Endothelial cell of umbilical vein (primary cell): ENCODE results near the gene PI4KB. TPM values are rescaled to one million over a fixed set of nuclear protein-coding genes. Genes with fewer than 3 reads are reported as not detected.

Experiments used
- BruUV-seq: library from RNA; stranded (reverse); fragments of 400-500 nt; replicated peaks from 2 replicates; lab custom pipeline; 2021; lab: Mats Ljungman, UMichigan
- CTCF ChIA-PET: fragments of 300-600, 350-600 bp; sonication (Branson Sonifier 250); formaldehyde crosslinking; loops from one replicate; lab custom pipeline; 2021; ENCODE audit warnings: antibody characterized with exemption, inconsistent platforms; lab: Charles Lee
- POLR2A ChIA-PET: fragments of 300-600, 350-600 bp; sonication (Branson Sonifier 250); formaldehyde crosslinking; loops from one replicate; lab custom pipeline; 2021; ENCODE audit warnings: antibody characterized with exemption, inconsistent platforms; lab: Charles Lee
- DNase-seq: peaks from one replicate; pipeline ENCODE4 v3.0.0-alpha.2; 2011; ENCODE audit warnings: low read depth, low spot score
- FAIRE-seq: peaks from 2 replicates; lab custom pipeline; 2011; peaks lifted over from hg19 to GRCh38; lab: Jason Lieb, UNC
- H2AFZ ChIP-seq: 2 replicates; pipeline ENCODE4 v1.6.0; 2012; ENCODE audit warnings: low read depth, low read length, control low read depth, inconsistent platforms
- H3K27ac ChIP-seq: 2 replicates; pipeline ENCODE4 v1.5.1; 2011; ENCODE audit warnings: low read depth, mild to moderate bottlenecking, control low read depth, low read length, moderate library complexity; ENCODE audit not compliant: insufficient read depth
- H3K27me3 ChIP-seq, 2 experiments: 2 replicates each; pipeline versions ENCODE4 v1.6.0 to v1.6.1; 2011; ENCODE audit warnings: low read length in 2 of 2, mixed read lengths in 1 of 2; ENCODE audit not compliant: control insufficient read depth in 2 of 2, insufficient read depth in 2 of 2
- H3K36me3 ChIP-seq, 2 experiments: 2 replicates in 1 of 2; 3 replicates in 1 of 2; pipeline ENCODE4 v1.5.1; 2011; ENCODE audit warnings: low read length in 2 of 2, mild to moderate bottlenecking in 1 of 2, moderate library complexity in 1 of 2; ENCODE audit not compliant: control insufficient read depth in 2 of 2, insufficient read depth in 2 of 2; ENCODE audit errors: extremely low read depth in 1 of 2
- H3K4me1 ChIP-seq: 3 replicates; pipeline ENCODE4 v1.5.1; 2011; ENCODE audit warnings: mild to moderate bottlenecking, low read length; ENCODE audit not compliant: control insufficient read depth, insufficient read depth; ENCODE audit errors: extremely low read depth
- H3K4me2 ChIP-seq: 2 replicates; pipeline ENCODE4 v1.6.1; 2011; ENCODE audit warnings: low read length, control low read depth, mixed read lengths; ENCODE audit not compliant: insufficient read depth
- H3K4me3 ChIP-seq, 3 experiments: fragments of 200-600 bp in 1 of 3; sonication (generic), shearing (Covaris generic) in 1 of 3; replicated peaks in 1 of 3; 2 replicates each; pipeline ENCODE4 v1.5.1; 2011 to 2016; ENCODE audit warnings: control low read depth in 3 of 3, low read length in 3 of 3, mild to moderate bottlenecking in 2 of 3, inconsistent platforms in 1 of 3, low read depth in 1 of 3, moderate library complexity in 1 of 3; ENCODE audit not compliant: insufficient read depth in 1 of 3
- H3K79me2 ChIP-seq: 2 replicates; pipeline ENCODE4 v1.6.0; 2012; ENCODE audit warnings: low read length, inconsistent platforms; ENCODE audit not compliant: control insufficient read depth, insufficient read depth
- H3K9ac ChIP-seq: replicated peaks from 2 replicates; pipeline ENCODE3; 2011; ENCODE audit warnings: low read length, control low read depth; ENCODE audit not compliant: insufficient read depth; ENCODE audit errors: extremely low read depth
- H3K9me1 ChIP-seq: replicated peaks from 3 replicates; pipeline ENCODE4 v1.6.0; 2011; ENCODE audit warnings: mild to moderate bottlenecking, low read length; ENCODE audit not compliant: control insufficient read depth, insufficient read depth; ENCODE audit errors: extremely low read depth
- H3K9me3 ChIP-seq: replicated peaks from 2 replicates; pipeline ENCODE4 v1.5.1; 2012; ENCODE audit warnings: low read length, inconsistent platforms; ENCODE audit not compliant: control insufficient read depth, insufficient read depth
- H4K20me1 ChIP-seq: replicated peaks from 2 replicates; pipeline ENCODE3; 2011; ENCODE audit warnings: mild to moderate bottlenecking, low read length; ENCODE audit not compliant: control insufficient read depth, insufficient read depth; ENCODE audit errors: extremely low read depth
- EZH2 ChIP-seq: IDR thresholded peaks from 2 replicates; pipeline ENCODE4 v1.6.1; 2012; ENCODE audit warnings: borderline replicate concordance, low read depth, mild to moderate bottlenecking, moderate library complexity, low read length, inconsistent platforms; ENCODE audit not compliant: severe bottlenecking
- FOS ChIP-seq: IDR thresholded peaks from 2 replicates; pipeline ENCODE4 v1.6.1; 2011; ENCODE audit warnings: mild to moderate bottlenecking, low read length, moderate library complexity, borderline replicate concordance; ENCODE audit not compliant: insufficient read depth
- GATA2 ChIP-seq: IDR thresholded peaks from 2 replicates; pipeline ENCODE4 v1.7.0; 2011; ENCODE audit warnings: low read depth, mild to moderate bottlenecking, moderate library complexity, mixed read lengths, low read length; ENCODE audit not compliant: insufficient read length, insufficient read depth
- JUN ChIP-seq: IDR thresholded peaks from 2 replicates; pipeline ENCODE4 v1.6.1; 2011; ENCODE audit warnings: borderline replicate concordance, low read depth; ENCODE audit not compliant: insufficient read length, insufficient read depth
- MYC ChIP-seq: IDR thresholded peaks from one replicate; pipeline ENCODE4 v1.6.1; 2011; ENCODE audit warnings: mild to moderate bottlenecking, low read depth, low read length
- POLR2A ChIP-seq: IDR thresholded peaks from 2 replicates; pipeline ENCODE4 v1.6.1; 2012; ENCODE audit warnings: low read depth, mild to moderate bottlenecking, control low read depth, low read length
- POLR2AphosphoS5 ChIP-seq: IDR thresholded peaks from 2 replicates; pipeline ENCODE4 v1.6.1; 2012; ENCODE audit warnings: low read depth, mild to moderate bottlenecking, control low read depth, low read length, moderate library complexity; ENCODE audit not compliant: insufficient read depth
- dilution Hi-C: fragments of 300-500 bp; cut with MboI; formaldehyde crosslinking; loops from one replicate; pipeline ENCODE4 v1.15.0; 2019; ENCODE audit warnings: low sequenced_read_pairs; ENCODE audit not compliant: extremely low pct_ligation_motif_present
- intact Hi-C: fragments of 100-400 bp; cut with micrococcal nuclease; formaldehyde crosslinking; loops from one replicate; pipeline ENCODE4 v1.10.0; 2022
- polyA plus RNA-seq, 4 experiments: library from polyadenylated mRNA; depleted of rRNA in 3 of 4; stranded (reverse) in 3 of 4; unstranded in 1 of 4; fragments of >200 nt; gene quantifications; 2 replicates each; pipeline versions ENCODE4 v1.2.1 to v1.2.3, GENCODE V29; 2011 to 2012; ENCODE audit warnings: missing spikeins in 1 of 4
- small RNA-seq: library from RNA; depleted of rRNA; stranded (forward); fragments of <200 nt; gene quantifications from one replicate; pipeline ENCODE3, GENCODE V24; 2012; ENCODE audit warnings: low replicate concordance, low read depth; ENCODE audit not compliant: insufficient read depth, insufficient read length
- total RNA-seq: library from RNA; stranded (reverse); gene quantifications from 2 replicates; pipeline ENCODE4 v1.2.3, GENCODE V29; 2021
- TF ChIP-seq, protein P1 (sequence below): IDR thresholded peaks from 2 replicates; pipeline ENCODE4 v1.6.1; 2011; ENCODE audit not compliant: insufficient read depth, insufficient read length
- TF ChIP-seq, protein P2 (sequence below), 2 donors: IDR thresholded peaks; 1 replicate in 1 of 2; 2 replicates in 1 of 2; pipeline ENCODE4 v1.5.1; 2011; ENCODE audit warnings: low read length in 2 of 2, mild to moderate bottlenecking in 2 of 2, moderate library complexity in 2 of 2, control low read depth in 1 of 2, inconsistent platforms in 1 of 2, low read depth in 1 of 2; ENCODE audit not compliant: insufficient read depth in 1 of 2; ENCODE audit errors: extremely low read depth in 1 of 2

The PI4KB gene
- total and polyA plus RNA-seq, 2 donors (not counting 3 experiments of a cell fraction or from before 2014, with no cell fraction given) = 60.9 to 67.8 TPM

DNA sequence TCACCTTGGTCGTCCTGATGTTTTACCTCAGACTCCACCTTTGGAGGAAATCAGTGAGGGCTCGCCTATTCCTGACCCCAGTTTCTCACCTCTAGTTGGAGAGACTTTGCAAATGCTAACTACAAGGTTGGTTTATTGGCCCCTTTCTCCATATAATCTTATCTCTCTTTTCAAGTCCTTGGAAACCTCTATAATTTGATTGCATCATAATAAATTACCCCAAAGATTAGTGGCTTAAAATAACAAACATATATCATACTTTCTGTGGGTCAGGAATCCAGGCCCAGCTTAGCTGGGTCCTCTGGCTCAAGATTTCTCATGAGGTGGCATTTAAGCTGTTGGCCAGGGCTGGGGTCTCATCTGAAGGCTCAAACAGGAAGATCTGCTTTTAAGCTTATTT lies 84.8 kb downstream of the PI4KB start:
- Histone ChIP-seq H4K20me1 (no peaks in the 10 kb centered on the region), H3K4me3 (no peak overlapping the region), H3K27me3 (no peaks in the 10 kb centered on the region), H3K9ac (no peak overlapping the region), H3K9me3 (no peaks in the 10 kb centered on the region), H3K36me3 (peaks cover 31 to 55% of the 10 kb centered on the region in 2 experiments), H3K4me2 (no peak overlapping the region), H3K27ac (no peak overlapping the region), H2AFZ (no peak overlapping the region), H3K79me2 (no peaks in the 10 kb centered on the region), H3K9me1 (no peaks in the 10 kb centered on the region), H3K4me1 (no peaks in the 10 kb centered on the region)
- ChIA-PET POLR2A (no interaction called here), CTCF (interaction anchor here (1.8 to 2.6 kb wide), 2 partner anchors 10 to 143 kb away, joined by 5 to 10 read pairs; no protein-coding TSS in a partner anchor)
- DNase-seq = no peak
- no peak for FAIRE-seq
- BruUV-seq = no TSS peak
- dilution Hi-C loops = no loop called here
- TF ChIP-seq MYC = no peak
- no peak for TF ChIP-seq EZH2
- TF ChIP-seq, protein P1, sequence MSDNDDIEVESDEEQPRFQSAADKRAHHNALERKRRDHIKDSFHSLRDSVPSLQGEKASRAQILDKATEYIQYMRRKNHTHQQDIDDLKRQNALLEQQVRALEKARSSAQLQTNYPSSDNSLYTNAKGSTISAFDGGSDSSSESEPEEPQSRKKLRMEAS = no peak
- TF ChIP-seq POLR2AphosphoS5 = no peak
- TF ChIP-seq, protein P2, sequence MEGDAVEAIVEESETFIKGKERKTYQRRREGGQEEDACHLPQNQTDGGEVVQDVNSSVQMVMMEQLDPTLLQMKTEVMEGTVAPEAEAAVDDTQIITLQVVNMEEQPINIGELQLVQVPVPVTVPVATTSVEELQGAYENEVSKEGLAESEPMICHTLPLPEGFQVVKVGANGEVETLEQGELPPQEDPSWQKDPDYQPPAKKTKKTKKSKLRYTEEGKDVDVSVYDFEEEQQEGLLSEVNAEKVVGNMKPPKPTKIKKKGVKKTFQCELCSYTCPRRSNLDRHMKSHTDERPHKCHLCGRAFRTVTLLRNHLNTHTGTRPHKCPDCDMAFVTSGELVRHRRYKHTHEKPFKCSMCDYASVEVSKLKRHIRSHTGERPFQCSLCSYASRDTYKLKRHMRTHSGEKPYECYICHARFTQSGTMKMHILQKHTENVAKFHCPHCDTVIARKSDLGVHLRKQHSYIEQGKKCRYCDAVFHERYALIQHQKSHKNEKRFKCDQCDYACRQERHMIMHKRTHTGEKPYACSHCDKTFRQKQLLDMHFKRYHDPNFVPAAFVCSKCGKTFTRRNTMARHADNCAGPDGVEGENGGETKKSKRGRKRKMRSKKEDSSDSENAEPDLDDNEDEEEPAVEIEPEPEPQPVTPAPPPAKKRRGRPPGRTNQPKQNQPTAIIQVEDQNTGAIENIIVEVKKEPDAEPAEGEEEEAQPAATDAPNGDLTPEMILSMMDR (IDR thresholded peaks at IDR 0.05; ENCODE audit: extremely low read depth in 1 of 2, insufficient read depth in 1 of 2, low read depth in 1 of 2, low read length in 2 of 2) = no peak
- no peak for TF ChIP-seq POLR2A
- TF ChIP-seq JUN = no peak
- TF ChIP-seq GATA2 = no peak
- no peak for TF ChIP-seq FOS
- intact Hi-C loops = no loop called here

Small RNA genes lying within 50 kb of the gene (small RNA-seq; reads per million reads assigned to genes)
- gene RN7SL444P = not detected

Other genes starting within 250 kb of the PI4KB start
- gene SEMA6C, start 180.8 kb downstream of the PI4KB start, total RNA-seq = 46.2 and 53.0 TPM in 2 replicates
- gene SEMA6C, start 180.8 kb downstream of the PI4KB start, polyA plus RNA-seq = 66.0 and 71.9 TPM in 2 replicates
- not detected in 2 replicates for gene TNFAIP8L2, start 170.8 kb downstream of the PI4KB start, total RNA-seq
- 0.06 TPM in 1 of 2 replicates, not detected in the other for gene TNFAIP8L2, start 170.8 kb downstream of the PI4KB start, polyA plus RNA-seq
- 6.4 and 8.2 TPM in 2 replicates for gene LYSMD1, start 161.5 kb downstream of the PI4KB start, total RNA-seq
- 1.7 and 2.1 TPM in 2 replicates for gene LYSMD1, start 161.5 kb downstream of the PI4KB start, polyA plus RNA-seq
- 43.1 and 49.0 TPM in 2 replicates for gene SCNM1, start 161.3 kb downstream of the PI4KB start, total RNA-seq
- 14.1 and 17.3 TPM in 2 replicates for gene SCNM1, start 161.3 kb downstream of the PI4KB start, polyA plus RNA-seq
- gene TMOD4, start 151.4 kb downstream of the PI4KB start, total RNA-seq = 1.4 TPM in 2 replicates
- gene TMOD4, start 151.4 kb downstream of the PI4KB start, polyA plus RNA-seq = 0.22 TPM in 1 of 2 replicates, not detected in the other
- 83.1 and 85.2 TPM in 2 replicates for gene VPS72, start 137.2 kb downstream of the PI4KB start, total RNA-seq
- gene VPS72, start 137.2 kb downstream of the PI4KB start, polyA plus RNA-seq = 73.1 and 76.2 TPM in 2 replicates
- 72.1 and 77.0 TPM in 2 replicates for gene PIP5K1A, start 128.9 kb downstream of the PI4KB start, total RNA-seq
- gene PIP5K1A, start 128.9 kb downstream of the PI4KB start, polyA plus RNA-seq = 79.3 and 89.2 TPM in 2 replicates
- gene PSMD4, start 72.7 kb downstream of the PI4KB start, total RNA-seq = 181 and 184 TPM in 2 replicates
- 251 and 266 TPM in 2 replicates for gene PSMD4, start 72.7 kb downstream of the PI4KB start, polyA plus RNA-seq
- gene ZNF687, start 45.1 kb downstream of the PI4KB start, total RNA-seq = 15.5 and 17.9 TPM in 2 replicates
- gene ZNF687, start 45.1 kb downstream of the PI4KB start, polyA plus RNA-seq = 20.1 and 30.9 TPM in 2 replicates
- gene RFX5, start 19.8 kb upstream of the PI4KB start, total RNA-seq = 46.3 and 52.8 TPM in 2 replicates
- 18.9 and 23.5 TPM in 2 replicates for gene RFX5, start 19.8 kb upstream of the PI4KB start, polyA plus RNA-seq
- 12.4 and 18.0 TPM in 2 replicates for gene SELENBP1, start 45.3 kb upstream of the PI4KB start, total RNA-seq
- gene SELENBP1, start 45.3 kb upstream of the PI4KB start, polyA plus RNA-seq = 37.3 and 40.6 TPM in 2 replicates
- gene PSMB4, start 72.2 kb upstream of the PI4KB start, total RNA-seq = 322 and 335 TPM in 2 replicates
- 835 and 874 TPM in 2 replicates for gene PSMB4, start 72.2 kb upstream of the PI4KB start, polyA plus RNA-seq
- gene POGZ, start 132.1 kb upstream of the PI4KB start, total RNA-seq = 91.2 and 96.7 TPM in 2 replicates
- 49.2 and 50.7 TPM in 2 replicates for gene POGZ, start 132.1 kb upstream of the PI4KB start, polyA plus RNA-seq
- gene CGN, start 184.0 kb upstream of the PI4KB start, total RNA-seq = 0.73 and 1.2 TPM in 2 replicates
- 0.32 and 0.37 TPM in 2 replicates for gene CGN, start 184.0 kb upstream of the PI4KB start, polyA plus RNA-seq
- gene TUFT1, start 212.9 kb upstream of the PI4KB start, total RNA-seq = 4.3 TPM in 2 replicates
- 4.3 and 5.1 TPM in 2 replicates for gene TUFT1, start 212.9 kb upstream of the PI4KB start, polyA plus RNA-seq